Nephron progenitor cell (in vitro differentiated cells): ENCODE results near the gene ZNF846.
"Not testable (repeated sequence)": the region's sequence is repeated elsewhere in the genome, so short reads cannot be mapped to it uniquely, and the experiment has no call there.

Experiments
- DNase-seq: peaks from one replicate; pipeline ENCODE4 v3.0.0; 2021
- H3K27ac Mint-ChIP-seq: 2 replicates; pipeline ENCODE4 v1.8.0; 2021; ENCODE audit warnings: mild to moderate bottlenecking, moderate library complexity, mixed read lengths
- H3K27me3 Mint-ChIP-seq: 2 replicates; pipeline ENCODE4 v1.8.0; 2021; ENCODE audit warnings: mild to moderate bottlenecking, low read depth, mixed read lengths; ENCODE audit not compliant: poor library complexity
- H3K36me3 Mint-ChIP-seq: 2 replicates; pipeline ENCODE4 v1.8.0; 2021; ENCODE audit warnings: low read depth, mixed read lengths
- H3K4me1 Mint-ChIP-seq: 2 replicates; pipeline ENCODE4 v1.8.0; 2021; ENCODE audit warnings: mixed read lengths
- H3K4me3 Mint-ChIP-seq: 2 replicates; pipeline ENCODE4 v1.8.0; 2021; ENCODE audit warnings: mild to moderate bottlenecking, moderate library complexity, mixed read lengths
- H3K9me3 Mint-ChIP-seq: 2 replicates; pipeline ENCODE4 v1.8.0; 2021; ENCODE audit warnings: mild to moderate bottlenecking, moderate library complexity, mixed read lengths
- CTCF ChIP-seq: fragments of 200-600 bp; sonication (generic); IDR thresholded peaks from 2 replicates; pipeline ENCODE4 v1.5.0; 2021; ENCODE audit warnings: antibody characterized with exemption

The ZNF846 gene

GRCh38 chr19:9752701-9753443 is 15.7 kb downstream of the ZNF846 start:
- TF ChIP-seq CTCF = no peak
- H3K4me1 Mint-ChIP-seq = no peaks in the 10 kb centered on the region
- no peak for DNase-seq
- no peak overlapping the region for H3K27ac Mint-ChIP-seq
- H3K36me3 Mint-ChIP-seq = peaks cover 57% of the 10 kb centered on the region
- peaks cover 64% of the 10 kb centered on the region for H3K9me3 Mint-ChIP-seq
- peaks cover 7% of the 10 kb centered on the region for H3K27me3 Mint-ChIP-seq
- no peak overlapping the region for H3K4me3 Mint-ChIP-seq

- Mint-ChIP-seq H3K27ac (no peak overlapping the region), H3K27me3 (peaks cover 4% of the 10 kb centered on the region), H3K4me1 (no peaks in the 10 kb centered on the region), H3K36me3 (peaks cover 43% of the 10 kb centered on the region), H3K4me3 (no peak overlapping the region), H3K9me3 (peaks cover 50% of the 10 kb centered on the region)
- DNase-seq = no peak
- TF ChIP-seq CTCF = no peak
These were observed 17.1 kb downstream of the ZNF846 start for GRCh38 chr19:9751446-9751845.

GRCh38 chr19:9741476-9742171 is 26.9 kb downstream of the ZNF846 start:
- TF ChIP-seq CTCF = no peak
- Mint-ChIP-seq H3K36me3 (peaks cover 6% of the 10 kb centered on the region), H3K27ac (no peak overlapping the region), H3K9me3 (peaks cover 26% of the 10 kb centered on the region), H3K27me3 (peaks cover 6% of the 10 kb centered on the region), H3K4me3 (no peak overlapping the region), H3K4me1 (no peaks in the 10 kb centered on the region)
- DNase-seq = no peak

- Mint-ChIP-seq H3K4me1 (no peaks in the 10 kb centered on the region), H3K4me3 (no peak overlapping the region), H3K27me3 (peaks cover 6% of the 10 kb centered on the region), H3K36me3 (no peaks in the 10 kb centered on the region), H3K9me3 (peaks cover 52% of the 10 kb centered on the region), H3K27ac (no peak overlapping the region)
- no peak for DNase-seq
- no peak for TF ChIP-seq CTCF
These were observed 32.6 kb downstream of the ZNF846 start for GRCh38 chr19:9735986-9736385.

- Mint-ChIP-seq H3K9me3 (peaks cover 36% of the 10 kb centered on the region), H3K27me3 (peaks cover 11% of the 10 kb centered on the region)
- not testable (repeated sequence) for H3K27ac Mint-ChIP-seq, H3K36me3 Mint-ChIP-seq, DNase-seq, H3K4me1 Mint-ChIP-seq, H3K4me3 Mint-ChIP-seq
These were observed 38.5 kb downstream of the ZNF846 start for GRCh38 chr19:9730056-9730455.

GRCh38 chr19:9729162-9729561 is 39.4 kb downstream of the ZNF846 start:
- no peak for TF ChIP-seq CTCF
- Mint-ChIP-seq H3K9me3 (peaks cover 37% of the 10 kb centered on the region), H3K27me3 (peaks cover 8% of the 10 kb centered on the region), H3K4me1 (no peaks in the 10 kb centered on the region), H3K4me3 (no peak overlapping the region), H3K27ac (no peak overlapping the region), H3K36me3 (no peaks in the 10 kb centered on the region)
- DNase-seq = no peak
